Activated CD4-positive, alpha-beta T cell treated with anti-CD3 and anti-CD28 coated beads, Interleukin-2, amount 50 U/mL, for 24 hours (primary cell): ENCODE results near the gene ELAVL4.

Experiments
- DNase-seq, 2 donors: peaks; one replicate each; pipeline ENCODE4 v3.0.0-alpha.2; 2020; ENCODE audit warnings: low read depth in 1 of 2, low spot score in 1 of 2

Gene ELAVL4

DNA sequence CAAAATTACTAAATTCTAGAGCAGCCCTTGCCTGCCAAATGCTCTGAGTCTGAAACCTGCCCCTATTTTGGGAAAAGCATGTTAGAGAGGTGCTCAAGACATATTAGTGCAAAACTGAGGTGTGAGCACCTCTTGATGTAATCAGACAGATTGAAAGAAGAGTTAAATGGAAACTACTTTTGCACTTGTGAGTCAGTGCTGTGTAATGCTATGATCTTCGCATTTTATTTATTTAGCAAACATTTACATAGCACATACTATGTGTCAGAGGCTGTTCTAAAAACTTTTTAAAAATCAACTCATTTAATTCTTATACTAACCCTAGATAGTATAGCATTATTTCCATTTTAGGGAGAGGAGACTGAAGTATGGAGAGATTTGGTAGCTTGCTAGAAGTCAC lies 138.1 kb downstream of the ELAVL4 start:
- no peak for DNase-seq

DNA sequence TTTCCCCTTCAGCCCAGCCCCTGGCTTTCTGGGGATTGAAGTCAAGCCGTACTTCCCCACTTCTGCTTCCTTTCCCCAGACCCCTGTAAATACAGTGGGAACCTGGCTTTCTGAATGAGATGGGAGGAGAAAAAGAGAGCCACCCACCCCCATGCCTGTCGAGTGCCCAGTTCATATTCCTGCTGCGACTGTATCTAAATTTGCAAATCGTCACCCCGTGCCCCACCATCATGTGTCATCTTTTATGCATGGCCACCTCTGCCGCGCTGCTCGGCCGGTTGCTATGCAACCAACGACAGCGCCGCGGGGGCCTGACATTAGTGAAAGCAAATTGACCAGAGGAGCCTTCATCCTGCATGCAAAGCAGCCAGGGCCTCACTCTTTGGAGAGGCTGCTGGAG lies 143.0 kb downstream of the ELAVL4 start:
- DNase-seq: no peak

DNA sequence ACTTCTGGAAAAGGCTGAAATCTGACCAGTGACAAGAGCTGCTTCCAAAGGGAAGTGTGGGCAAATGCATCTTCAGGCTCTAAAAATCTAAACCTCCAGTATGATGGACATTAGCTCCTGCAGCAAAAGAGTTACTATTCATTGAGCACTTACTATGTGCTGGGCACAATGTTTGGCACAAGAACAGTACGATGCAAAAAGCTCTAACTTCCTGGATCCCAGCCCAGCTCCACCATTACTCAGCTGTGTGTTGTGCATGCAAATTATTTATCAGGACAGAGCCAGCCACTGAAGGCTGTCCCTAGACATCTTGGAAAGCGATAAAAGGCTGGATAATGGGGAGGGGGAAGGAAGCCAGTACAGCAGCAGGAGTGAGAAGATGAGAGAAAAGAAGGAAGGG lies 143.5 kb downstream of the ELAVL4 start:
- no peak for DNase-seq
